Measurements from ENCODE around the gene RBMS3. TPM values are rescaled to one million over a fixed set of nuclear protein-coding genes. Genes with fewer than 3 reads are reported as not detected.

Gene RBMS3
- total RNA-seq, 3 donors from 2014 or later: 4.6 to 53.6 (median 11.7) TPM

DNA sequence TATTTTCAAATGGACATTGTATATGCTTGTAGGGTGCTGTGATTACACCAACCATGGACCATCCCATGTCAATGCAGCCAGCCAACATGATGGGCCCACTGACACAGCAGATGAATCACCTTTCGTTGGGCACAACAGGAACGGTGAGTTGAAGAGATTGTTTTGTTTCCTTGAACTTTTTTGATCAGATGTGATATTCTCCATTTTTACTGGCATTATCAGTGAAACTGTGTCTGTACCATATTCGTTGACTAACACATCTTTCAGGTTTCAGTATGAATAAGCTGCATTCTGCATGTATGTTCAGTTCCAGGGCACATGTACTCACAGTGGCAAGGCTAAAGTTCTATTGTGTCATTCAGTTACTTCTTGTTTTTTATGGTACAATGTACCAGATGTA lies 655.2 kb downstream of the RBMS3 start:
- peaks cover 4% of the 10 kb centered on the region for H3K4me1 ChIP-seq (ENCODE audit: low read depth)

DNA sequence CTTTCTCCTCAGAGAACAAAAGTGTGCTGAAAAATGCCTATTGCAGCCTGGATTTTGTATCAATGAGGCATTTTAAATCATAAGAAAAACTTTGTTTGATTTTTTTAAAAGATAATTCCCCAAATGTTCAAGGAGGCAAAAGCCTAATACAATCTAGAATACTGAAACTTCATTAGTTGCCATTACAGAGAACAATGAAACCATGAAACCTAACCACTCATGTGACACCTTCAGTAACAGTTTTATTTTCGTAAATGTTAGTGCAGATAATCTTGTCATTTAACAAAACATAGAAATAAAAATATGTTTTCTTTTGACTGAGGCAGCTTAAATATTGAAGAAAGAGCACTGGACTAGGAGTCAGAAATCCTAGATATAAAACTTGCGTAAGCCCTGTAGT lies 655.9 kb downstream of the RBMS3 start:
- intact Hi-C loops (cut with DNase I, micrococcal nuclease): no loop called here
- DNase-seq (no peak), ATAC-seq (no peak)
- peaks cover 4% of the 10 kb centered on the region for H3K4me1 ChIP-seq (ENCODE audit: low read depth)
- H3K4me3 ChIP-seq: no peak overlapping the region
- H3K36me3 ChIP-seq (ENCODE audit: low read depth): no peaks in the 10 kb centered on the region
- H3K9me3 ChIP-seq: no peaks in the 10 kb centered on the region
- TF ChIP-seq, protein P1, sequence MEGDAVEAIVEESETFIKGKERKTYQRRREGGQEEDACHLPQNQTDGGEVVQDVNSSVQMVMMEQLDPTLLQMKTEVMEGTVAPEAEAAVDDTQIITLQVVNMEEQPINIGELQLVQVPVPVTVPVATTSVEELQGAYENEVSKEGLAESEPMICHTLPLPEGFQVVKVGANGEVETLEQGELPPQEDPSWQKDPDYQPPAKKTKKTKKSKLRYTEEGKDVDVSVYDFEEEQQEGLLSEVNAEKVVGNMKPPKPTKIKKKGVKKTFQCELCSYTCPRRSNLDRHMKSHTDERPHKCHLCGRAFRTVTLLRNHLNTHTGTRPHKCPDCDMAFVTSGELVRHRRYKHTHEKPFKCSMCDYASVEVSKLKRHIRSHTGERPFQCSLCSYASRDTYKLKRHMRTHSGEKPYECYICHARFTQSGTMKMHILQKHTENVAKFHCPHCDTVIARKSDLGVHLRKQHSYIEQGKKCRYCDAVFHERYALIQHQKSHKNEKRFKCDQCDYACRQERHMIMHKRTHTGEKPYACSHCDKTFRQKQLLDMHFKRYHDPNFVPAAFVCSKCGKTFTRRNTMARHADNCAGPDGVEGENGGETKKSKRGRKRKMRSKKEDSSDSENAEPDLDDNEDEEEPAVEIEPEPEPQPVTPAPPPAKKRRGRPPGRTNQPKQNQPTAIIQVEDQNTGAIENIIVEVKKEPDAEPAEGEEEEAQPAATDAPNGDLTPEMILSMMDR (IDR thresholded peaks at IDR 0.05): no peak

More for the DNA sequence above, 655.2 kb downstream of the RBMS3 start:
- TF ChIP-seq, protein P1 (IDR thresholded peaks at IDR 0.05): no peak
- no peak for ATAC-seq
- Histone ChIP-seq H3K9me3 (no peaks in the 10 kb centered on the region), H3K4me3 (no peak overlapping the region), H3K36me3 (ENCODE audit: low read depth) (no peaks in the 10 kb centered on the region)
- DNase-seq: no peak
- intact Hi-C loops (cut with DNase I, micrococcal nuclease): no loop called here

DNA sequence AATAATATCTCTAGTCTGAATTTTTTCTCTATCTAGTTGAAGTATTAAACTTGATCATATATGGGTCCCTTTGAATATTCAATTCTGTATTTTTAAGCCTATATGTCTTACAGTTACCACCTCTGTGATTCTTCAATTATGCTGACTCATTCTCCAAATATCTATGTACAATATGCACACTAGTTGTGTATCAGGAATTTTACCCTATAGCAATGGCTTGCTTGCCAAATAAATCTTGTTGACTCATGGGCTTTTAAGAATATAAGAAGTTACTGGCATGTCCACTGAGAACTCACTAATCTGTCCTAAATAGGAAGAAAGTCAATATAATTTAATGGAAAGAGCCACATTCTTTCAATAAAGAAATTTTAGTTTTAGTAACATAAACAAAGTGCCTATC lies 656.3 kb downstream of the RBMS3 start:
- TF ChIP-seq, protein P1 (IDR thresholded peaks at IDR 0.05): no peak
- no peaks in the 10 kb centered on the region for H3K36me3 ChIP-seq (ENCODE audit: low read depth)
- peaks cover 4% of the 10 kb centered on the region for H3K4me1 ChIP-seq (ENCODE audit: low read depth)
- no peak overlapping the region for H3K4me3 ChIP-seq
- no peaks in the 10 kb centered on the region for H3K9me3 ChIP-seq
- no peak for ATAC-seq
- intact Hi-C loops (cut with DNase I, micrococcal nuclease): no loop called here
- no peak for DNase-seq

DNA sequence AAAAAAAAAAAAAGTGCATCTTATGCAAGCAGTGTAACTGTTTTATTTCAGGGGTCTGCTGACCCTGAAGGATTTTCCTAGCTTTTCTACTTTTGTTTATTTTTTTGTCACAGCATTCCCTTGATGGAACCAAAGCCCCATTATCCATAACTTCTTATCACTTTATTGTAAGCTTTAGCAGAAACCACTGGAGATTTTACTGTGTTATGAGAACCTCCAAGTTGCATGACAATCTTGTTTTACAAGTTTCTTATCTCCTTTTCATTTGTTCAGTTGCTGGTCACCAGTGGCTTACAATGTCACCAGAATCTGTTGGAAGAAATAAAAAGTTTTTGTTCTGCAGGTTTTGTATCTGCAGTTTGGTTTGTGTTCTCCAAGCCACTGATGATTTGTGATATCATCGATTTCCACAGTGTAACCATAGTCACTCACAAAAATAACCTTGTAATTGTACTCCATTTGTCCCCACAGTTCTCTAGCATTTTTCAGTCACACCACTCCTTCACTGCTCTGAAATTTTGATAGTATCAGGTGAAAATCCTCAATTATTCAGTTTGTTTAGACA lies 660.0 kb downstream of the RBMS3 start:
- no peaks in the 10 kb centered on the region for H3K36me3 ChIP-seq (ENCODE audit: low read depth)
- ATAC-seq (peak; percentile 61), DNase-seq (no peak)
- peaks cover 4% of the 10 kb centered on the region for H3K4me1 ChIP-seq (ENCODE audit: low read depth)
- intact Hi-C loops (cut with DNase I, micrococcal nuclease): no loop called here
- TF ChIP-seq, protein P1 (IDR thresholded peaks at IDR 0.05): no peak
- H3K9me3 ChIP-seq: no peaks in the 10 kb centered on the region
- no peak overlapping the region for H3K4me3 ChIP-seq

DNA sequence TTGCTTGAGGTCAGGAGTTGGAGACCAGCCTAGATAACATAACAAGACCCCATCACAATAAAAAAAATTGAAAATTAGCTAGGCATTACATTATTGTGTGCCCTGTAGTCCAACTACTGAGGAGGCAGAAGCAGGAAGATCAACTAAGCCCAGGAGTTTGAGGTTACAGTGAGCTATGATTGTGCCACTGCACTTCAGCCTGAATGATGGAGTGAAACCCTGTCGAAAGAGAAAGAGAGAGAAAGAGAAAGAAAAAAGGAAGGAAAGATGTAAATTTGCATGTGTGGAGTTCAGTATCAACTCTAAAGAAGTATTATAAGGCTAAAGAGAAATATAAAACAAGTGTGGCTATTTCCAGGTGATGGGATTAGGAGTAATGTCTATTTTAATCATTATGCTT lies 661.4 kb downstream of the RBMS3 start:
- intact Hi-C loops (cut with DNase I, micrococcal nuclease): no loop called here
- TF ChIP-seq, protein P1 (IDR thresholded peaks at IDR 0.05): no peak
- ATAC-seq (no peak), DNase-seq (no peak)
- Histone ChIP-seq H3K9me3 (no peaks in the 10 kb centered on the region), H3K4me1 (ENCODE audit: low read depth) (peaks cover 4% of the 10 kb centered on the region), H3K36me3 (ENCODE audit: low read depth) (no peaks in the 10 kb centered on the region), H3K4me3 (no peak overlapping the region)

DNA sequence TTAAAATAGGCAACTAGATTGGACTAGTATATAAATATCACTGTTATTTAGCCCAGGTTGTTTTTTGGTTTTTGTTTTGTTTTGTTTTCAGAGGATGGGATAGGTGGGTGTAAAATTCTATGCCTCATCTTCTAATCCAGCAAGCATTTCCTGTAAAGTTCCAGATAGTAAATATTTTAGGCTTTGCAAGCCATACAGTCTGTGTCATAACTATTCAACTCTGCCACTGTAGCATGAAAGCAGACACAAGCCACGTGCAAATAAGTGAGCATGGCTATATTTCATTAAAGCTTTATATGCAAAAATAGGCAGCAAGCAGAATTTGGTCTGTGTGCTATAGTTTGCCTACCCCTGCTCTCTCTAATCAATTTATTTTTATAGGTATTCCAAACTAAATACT lies 668.3 kb downstream of the RBMS3 start:
- no peaks in the 10 kb centered on the region for H3K4me1 ChIP-seq (ENCODE audit: low read depth)
- no peaks in the 10 kb centered on the region for H3K36me3 ChIP-seq (ENCODE audit: low read depth)
- TF ChIP-seq, protein P1 (IDR thresholded peaks at IDR 0.05): no peak
- H3K9me3 ChIP-seq: no peaks in the 10 kb centered on the region
- no peak for DNase-seq
- ATAC-seq: no peak
- H3K4me3 ChIP-seq: no peak overlapping the region
- intact Hi-C loops (cut with DNase I, micrococcal nuclease): no loop called here
